Right lobe of liver (tissue), 6 donors: Measurements from ENCODE around the gene ZNF260. TPM values are rescaled to one million over a fixed set of nuclear protein-coding genes. Genes with fewer than 3 reads are reported as not detected.
A peak's percentile ranks its signal among the peaks of the same experiment; 100 is the strongest.

Source experiments
- ATAC-seq, 4 donors: fragments of 200-7000 bp; cut with Tn5 transposase; one replicate each; pipeline ENCODE4 v1.9.1; 2020; ENCODE audit warnings: mild to moderate bottlenecking in 4 of 4, moderate library complexity in 4 of 4
- DNase-seq, 3 donors: peaks; one replicate each; pipeline ENCODE4 v3.0.0-alpha.2; 2020
- H3K27ac ChIP-seq, 3 donors: fragments of 200-600 bp; one replicate each; pipeline ENCODE4 v1.8.0; 2022
- H3K27me3 ChIP-seq, 2 donors: fragments of 200-600 bp; one replicate each; pipeline ENCODE4 v1.8.0; 2022
- H3K36me3 ChIP-seq, 4 donors: fragments of 200-600 bp; sonication (generic) in 1 of 4; one replicate each; pipeline versions ENCODE4 v1.5.1 to v1.8.0; 2017 to 2022; ENCODE audit warnings: control low read depth in 1 of 4
- H3K4me1 ChIP-seq, 4 donors: fragments of 200-600 bp; sonication (generic) in 1 of 4; one replicate each; pipeline versions ENCODE4 v1.5.1 to v1.8.0; 2017 to 2022; ENCODE audit warnings: control low read depth in 1 of 4
- H3K4me3 ChIP-seq, 3 donors: fragments of 200-600 bp; one replicate each; pipeline ENCODE4 v1.8.0; 2022
- H3K9me3 ChIP-seq, 4 donors: fragments of 200-600 bp; sonication (generic) in 1 of 4; one replicate each; pipeline versions ENCODE4 v1.5.1 to v1.8.0; 2017 to 2022; ENCODE audit warnings: control low read depth in 1 of 4
- CTCF ChIP-seq, 4 donors: fragments of 200-600 bp in 3 of 4; fragments of 450-650 bp in 1 of 4; IDR thresholded peaks; one replicate each; pipeline versions ENCODE4 v1.5.1 to v1.8.0; 2016 to 2022; ENCODE audit warnings: antibody characterized with exemption in 4 of 4, mild to moderate bottlenecking in 2 of 4
- POLR2A ChIP-seq: fragments of 450-650 bp; IDR thresholded peaks from one replicate; pipeline ENCODE4 v1.6.1; 2017; ENCODE audit warnings: antibody characterized with exemption, mild to moderate bottlenecking
- WGBS: methylation state at CpG from one replicate; pipeline ENCODE4 v1.1.6; 2018; ENCODE audit warnings: low coverage, low lambda C conversion rate; ENCODE audit not compliant: insufficient coverage; ENCODE audit errors: missing lambda C conversion rate; 5-methylcytosine and 5-hydroxymethylcytosine counted together
- intact Hi-C, 2 donors: fragments of 100-400 bp; cut with DNase I; formaldehyde crosslinking; loops; one replicate each; pipeline versions ENCODE4 v1.11.2 to v1.14.1; 2022
- total RNA-seq, 6 experiments: library from RNA; depleted of rRNA in 2 of 6; stranded (reverse); fragments of >200 nt in 2 of 6; fragmentation: NEBNext Ultra II Directional in 3 of 6; extraction: Animal tissue kit (Norgen Biotek cat#: 25700) in 3 of 6; gene quantifications; one replicate each; pipeline versions ENCODE4 v1.1.0 to v1.2.4, GENCODE V29; 2016 to 2023
- donor health status: DM: no; HTN: yes; CAD: no.
- donor health status: DM: no; HTN: no; CAD: no.
- donor health status: DM: no; HTN: no; CAD: no.
- donor health status: DM: no; HTN: yes; CAD: no.
- donor health status: DM: no; HTN: yes; CAD: no.

The ZNF260 gene
- total RNA-seq, 6 experiments from 2014 or later = 2.8 to 5.2 (median 4.2) TPM

- TF ChIP-seq POLR2A (no peak), CTCF (IDR thresholded peaks at IDR 0.05) (no peak)
- peak overlapping the region; percentile 75 to 88 (median 81) for H3K27ac ChIP-seq
- H3K36me3 ChIP-seq = peaks cover 0 to 3% (median 0%) of the 10 kb centered on the region in 4 donors
- peaks cover 0 to 17% (median 3%) of the 10 kb centered on the region in 4 donors for H3K9me3 ChIP-seq
- ATAC-seq (peak in 3 of 4 donors; percentile 11 to 28 (median 15)), DNase-seq (no peak)
- peaks cover 0 to 19% (median 0%) of the 10 kb centered on the region in 4 donors for H3K4me1 ChIP-seq
- H3K27me3 ChIP-seq = no peaks in the 10 kb centered on the region
- intact Hi-C loops = no loop called here
- WGBS = 5% methylated on average over 8 of the region's 12 CpGs
- H3K4me3 ChIP-seq = peak overlapping the region; percentile 43 to 68 (median 66)
Measured at GRCh38 chr19:36528921-36529518, 949 bp upstream of the ZNF260 start.

- no peaks in the 10 kb centered on the region for H3K27me3 ChIP-seq
- no peak for ATAC-seq
- H3K27ac ChIP-seq = peak overlapping the region; percentile 75 to 88 (median 81)
- peaks cover 0 to 19% (median 0%) of the 10 kb centered on the region in 4 donors for H3K4me1 ChIP-seq
- peak overlapping the region; percentile 43 to 68 (median 66) for H3K4me3 ChIP-seq
- 1% methylated on average over 13 of the region's 13 CpGs for WGBS
- H3K9me3 ChIP-seq = peaks cover 0 to 8% (median 2%) of the 10 kb centered on the region in 4 donors
- no peak for TF ChIP-seq CTCF (IDR thresholded peaks at IDR 0.05)
- DNase-seq = no peak
- peaks cover 0 to 13% (median 0%) of the 10 kb centered on the region in 4 donors for H3K36me3 ChIP-seq
- intact Hi-C loops = no loop called here
Measured at GRCh38 chr19:36527873-36528193, 238 bp downstream of the ZNF260 start.

GRCh38 chr19:36527341-36527740, 730 bp downstream of the ZNF260 start:
- no peak for TF ChIP-seq CTCF (IDR thresholded peaks at IDR 0.05)
- TF ChIP-seq POLR2A = no peak
- ATAC-seq = no peak
- no peak for DNase-seq
- no peaks in the 10 kb centered on the region for H3K27me3 ChIP-seq
- H3K4me3 ChIP-seq = peak overlapping the region; percentile 43 to 68 (median 66)
- WGBS = 16% methylated on average over 5 of the region's 5 CpGs
- H3K27ac ChIP-seq = peak overlapping the region in 1 of 3 donors; percentile 81
- H3K4me1 ChIP-seq = peaks cover 0 to 19% (median 0%) of the 10 kb centered on the region in 4 donors
- peaks cover 0 to 13% (median 4%) of the 10 kb centered on the region in 4 donors for H3K9me3 ChIP-seq
- H3K36me3 ChIP-seq = peaks cover 0 to 14% (median 0%) of the 10 kb centered on the region in 4 donors
- intact Hi-C loops = no loop called here

GRCh38 chr19:36526581-36526980, 1.5 kb downstream of the ZNF260 start:
- TF ChIP-seq POLR2A = no peak
- no peak for TF ChIP-seq CTCF (IDR thresholded peaks at IDR 0.05)
- no peaks in the 10 kb centered on the region for H3K27me3 ChIP-seq
- H3K4me3 ChIP-seq = no peak overlapping the region
- WGBS = 95% methylated on average over 5 of the region's 5 CpGs
- DNase-seq (no peak), ATAC-seq (no peak)
- H3K4me1 ChIP-seq = peaks cover 0 to 19% (median 0%) of the 10 kb centered on the region in 4 donors
- no peak overlapping the region for H3K27ac ChIP-seq
- H3K9me3 ChIP-seq = peaks cover 0 to 14% (median 4%) of the 10 kb centered on the region in 4 donors
- H3K36me3 ChIP-seq = peaks cover 0 to 17% (median 0%) of the 10 kb centered on the region in 4 donors
- intact Hi-C loops = no loop called here
